GM12891 (cell line): Measurements from ENCODE around the gene CGB2.

Experiments used
- DNase-seq: peaks from one replicate; pipeline ENCODE4 v3.0.0; 2011; ENCODE audit warnings: low spot score; ENCODE audit not compliant: insufficient read length
- FAIRE-seq: peaks from 2 replicates; lab custom pipeline; 2011; peaks lifted over from hg19 to GRCh38; lab: Jason Lieb, UNC
- PAX5 ChIP-seq: IDR thresholded peaks from 2 replicates; pipeline ENCODE4 v1.6.1; 2011; ENCODE audit warnings: low read length, moderate library complexity, mild to moderate bottlenecking; ENCODE audit not compliant: insufficient read depth, severe bottlenecking
- POLR2A ChIP-seq: IDR thresholded peaks from 2 replicates; pipeline ENCODE4 v1.6.1; 2011; ENCODE audit warnings: low read depth, low read length, control low read depth
- POLR2AphosphoS5 ChIP-seq: IDR thresholded peaks from 2 replicates; pipeline ENCODE4 v1.6.1; 2011; ENCODE audit warnings: low read depth, low read length, control low read depth
- POU2F2 ChIP-seq: IDR thresholded peaks from 2 replicates; pipeline ENCODE4 v1.6.1; 2011; ENCODE audit warnings: low read depth, mild to moderate bottlenecking, control low read depth, low read length, moderate library complexity
- SPI1 ChIP-seq: IDR thresholded peaks from 2 replicates; pipeline ENCODE4 v1.6.1; 2011; ENCODE audit warnings: low read depth, low read length, control low read depth
- TAF1 ChIP-seq: IDR thresholded peaks from 2 replicates; pipeline ENCODE4 v1.6.1; 2011; ENCODE audit warnings: low read depth, low read length, control low read depth

CGB2 gene

DNA sequence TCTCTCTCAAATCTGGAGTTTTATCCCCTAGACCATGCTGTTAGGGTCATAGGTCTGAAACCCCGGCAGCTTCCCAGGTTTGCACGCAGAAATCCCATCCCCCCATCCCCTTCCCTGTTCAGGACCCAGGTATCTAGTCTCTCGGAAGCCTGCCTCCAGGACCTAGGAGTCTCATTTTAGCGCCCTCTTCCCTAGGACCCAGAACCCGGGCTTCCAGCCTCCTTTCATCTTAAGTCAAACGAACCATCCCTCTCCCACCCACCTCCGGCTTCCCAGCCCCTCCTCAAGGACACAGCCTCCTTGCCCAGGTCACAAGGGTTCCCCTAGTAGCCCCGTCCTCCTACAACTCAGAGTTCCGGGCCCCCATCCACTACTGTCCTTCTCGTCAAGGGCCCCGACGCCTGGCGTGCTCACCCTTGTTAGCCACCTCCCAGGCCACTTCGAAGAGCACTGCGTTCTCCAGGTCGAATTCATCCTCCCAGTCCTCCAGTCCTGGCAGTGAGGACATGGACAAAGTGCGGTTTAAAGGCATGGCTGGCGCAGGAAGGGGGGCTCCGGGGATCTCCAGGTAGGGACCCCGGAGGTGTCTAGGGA, 39.0 kb upstream of the CGB2 start:
- DNase-seq (no peak), FAIRE-seq (no peak)
- TF ChIP-seq PAX5 = no peak
- TF ChIP-seq POLR2AphosphoS5 = no peak
- no peak for TF ChIP-seq POLR2A
- no peak for TF ChIP-seq POU2F2
- no peak for TF ChIP-seq TAF1
- no peak for TF ChIP-seq SPI1

DNA sequence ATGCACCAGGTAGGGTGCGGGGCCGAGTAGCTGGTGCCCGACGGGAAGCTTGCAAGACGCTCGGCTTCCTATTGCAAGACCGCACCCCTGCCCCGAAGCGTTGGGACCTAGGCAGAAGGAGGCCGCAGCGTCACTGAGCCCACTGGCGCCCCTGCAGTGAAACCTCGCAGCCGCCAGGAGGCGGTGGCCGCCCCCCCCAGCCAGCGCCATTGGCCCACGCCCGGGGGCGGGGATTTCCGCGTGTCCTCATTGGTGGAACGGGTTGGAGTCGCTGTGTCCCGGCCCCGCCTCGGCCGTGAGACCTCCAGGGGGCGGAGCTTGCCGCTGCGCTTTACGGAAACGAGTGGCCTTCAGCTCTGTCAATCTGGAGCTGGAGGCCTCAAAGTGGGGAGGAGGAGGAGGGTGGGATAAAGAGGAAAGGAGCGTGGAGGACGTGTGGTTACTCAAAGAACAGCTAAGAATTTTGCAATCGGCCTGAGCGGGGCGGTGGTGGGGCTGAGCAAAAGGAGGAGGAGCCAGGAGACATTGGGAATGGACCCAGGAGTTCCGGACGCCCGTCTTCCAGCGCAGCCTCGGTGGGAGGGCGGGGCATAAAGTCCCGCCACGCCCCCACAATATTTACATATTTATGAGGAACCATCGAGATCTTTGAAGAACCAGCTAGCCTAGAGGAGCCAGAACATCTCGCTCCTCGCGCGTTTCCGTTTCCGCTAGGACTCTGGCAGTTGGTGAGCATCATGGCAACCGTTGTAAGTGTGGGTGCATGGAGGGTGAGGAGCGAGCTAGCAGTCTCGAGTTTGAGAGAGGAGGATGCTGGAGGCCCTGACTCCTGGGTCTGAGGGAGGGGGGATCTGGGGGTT, 38.3 kb upstream of the CGB2 start, which contains the start of the genes GYS1 and RUVBL2:
Gene GYS1 (minus strand): TSS at position 135 of the 860 bp plus-strand sequence. CDS start 197 bp downstream, outside the sequence.
Gene RUVBL2 (plus strand): TSS at position 713 of the 860 bp plus-strand sequence. CDS start 25 bp downstream, at position 738.
- TF ChIP-seq POLR2AphosphoS5 (peak; percentile 95), POLR2A (peak; percentile 94), TAF1 (peak; percentile 93), PAX5 (no peak), SPI1 (no peak; the same call in 1 of the 2 replicates), POU2F2 (peak; percentile 97)
- peak; percentile 98 for DNase-seq
- peak; percentile 99 for FAIRE-seq

DNA sequence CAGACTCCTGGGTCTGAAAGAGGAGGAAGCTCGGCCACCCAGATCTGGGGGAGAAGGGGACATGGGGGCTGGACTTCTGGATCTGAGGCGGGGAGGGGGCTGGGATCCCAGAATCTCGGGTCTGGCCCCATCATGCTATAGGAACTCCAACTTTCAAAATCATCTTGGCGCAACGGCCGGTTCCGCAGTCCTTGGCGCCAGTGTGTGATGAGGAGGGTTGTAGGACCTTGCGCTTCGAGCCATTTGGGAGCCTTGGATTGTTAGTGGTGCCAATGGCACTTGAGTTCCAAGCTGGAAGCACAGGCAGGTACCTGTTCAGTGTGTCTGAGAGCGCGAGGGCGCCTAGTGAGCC, 37.7 kb upstream of the CGB2 start:
- TF ChIP-seq SPI1 = no peak
- no peak for TF ChIP-seq PAX5
- TF ChIP-seq POU2F2 = no peak
- TF ChIP-seq POLR2A = no peak
- no peak for TF ChIP-seq POLR2AphosphoS5
- FAIRE-seq (no peak), DNase-seq (no peak)

DNA sequence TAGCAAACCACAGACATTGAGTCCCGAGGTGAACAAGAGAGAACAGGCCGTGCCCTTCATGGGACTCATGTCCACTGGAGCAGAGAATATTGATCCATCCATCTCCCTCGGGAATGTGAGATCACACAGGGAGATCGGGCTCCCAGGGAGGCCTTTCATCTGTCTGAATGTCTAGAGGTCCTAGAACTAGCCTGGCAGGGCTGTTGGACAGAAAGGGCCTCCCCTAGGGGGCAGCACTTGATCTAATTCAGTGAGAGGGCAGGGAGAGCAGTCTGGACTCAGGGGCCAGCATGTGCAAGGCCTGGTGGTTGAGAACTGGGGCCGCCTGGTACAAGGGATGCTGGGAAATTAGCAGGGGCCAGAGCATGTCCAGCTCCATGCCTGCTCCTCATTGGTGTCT, 33.7 kb upstream of the CGB2 start:
- TF ChIP-seq SPI1 (no peak), POLR2AphosphoS5 (no peak)
- no peak for FAIRE-seq
- DNase-seq = no peak

DNA sequence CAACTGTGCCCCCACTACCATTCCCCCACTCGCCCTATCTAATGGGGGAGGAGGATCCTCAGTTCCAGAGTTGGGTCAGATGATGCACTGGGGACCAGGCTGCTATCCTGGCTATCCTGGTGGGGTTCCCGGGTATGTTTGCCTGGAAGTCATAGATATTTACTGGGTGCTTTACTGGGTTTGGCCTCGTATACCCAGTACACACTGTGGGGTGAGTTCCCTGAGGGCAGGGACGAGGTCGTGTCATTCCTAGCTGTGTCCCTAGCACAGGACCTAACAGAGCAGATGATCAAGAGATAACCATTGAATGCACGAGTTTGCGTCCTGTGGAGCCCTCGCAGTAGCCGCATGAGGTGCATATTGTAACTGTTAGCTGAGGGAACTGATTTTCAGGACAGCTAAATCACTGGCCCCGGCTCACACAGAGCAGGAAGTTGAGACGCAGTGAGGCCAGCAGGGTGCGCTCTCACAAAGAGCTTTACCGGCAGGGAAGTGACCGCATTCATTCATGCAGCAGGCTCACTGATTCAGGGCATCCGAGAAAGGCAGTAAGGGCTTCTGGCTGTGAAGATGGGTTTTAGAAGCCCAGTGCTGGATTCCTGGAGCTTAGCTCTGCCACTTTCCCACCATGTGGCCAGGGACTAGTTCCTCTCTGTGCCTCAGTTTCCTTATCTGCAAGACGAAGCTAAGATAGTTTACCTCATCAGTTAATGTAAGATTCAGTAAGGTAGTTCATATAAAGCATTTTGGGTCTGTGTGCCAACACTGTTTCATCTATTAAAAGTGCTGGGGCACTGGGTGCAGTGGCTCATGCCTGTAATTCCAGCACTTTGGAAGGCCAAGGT, 32.0 kb upstream of the CGB2 start:
- no peak for DNase-seq
- FAIRE-seq = no peak
- TF ChIP-seq PAX5 (no peak), TAF1 (no peak), POLR2AphosphoS5 (no peak), SPI1 (0 out of 2 replicates have a peak, but pooled peaks have one; percentile 8), POU2F2 (no peak), POLR2A (no peak)

DNA sequence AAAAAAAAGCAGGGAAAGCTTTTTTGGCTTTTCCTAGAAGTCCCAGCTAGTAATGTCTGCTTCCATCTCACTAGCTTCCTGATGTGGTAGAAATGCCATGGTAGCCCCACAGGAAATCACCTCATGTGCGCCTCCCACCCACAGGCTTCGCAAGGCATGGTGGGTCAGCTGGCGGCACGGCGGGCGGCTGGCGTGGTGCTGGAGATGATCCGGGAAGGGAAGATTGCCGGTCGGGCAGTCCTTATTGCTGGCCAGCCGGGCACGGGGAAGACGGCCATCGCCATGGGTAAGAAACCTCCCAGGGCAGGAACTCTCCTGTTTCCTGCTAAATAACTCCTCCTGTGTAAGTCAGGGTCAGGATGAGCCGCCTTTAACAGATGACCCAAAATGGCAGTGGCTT, 27.6 kb upstream of the CGB2 start:
- TF ChIP-seq PAX5 (no peak), SPI1 (no peak), POLR2A (no peak), POLR2AphosphoS5 (no peak), POU2F2 (no peak)
- FAIRE-seq (no peak), DNase-seq (no peak)

DNA sequence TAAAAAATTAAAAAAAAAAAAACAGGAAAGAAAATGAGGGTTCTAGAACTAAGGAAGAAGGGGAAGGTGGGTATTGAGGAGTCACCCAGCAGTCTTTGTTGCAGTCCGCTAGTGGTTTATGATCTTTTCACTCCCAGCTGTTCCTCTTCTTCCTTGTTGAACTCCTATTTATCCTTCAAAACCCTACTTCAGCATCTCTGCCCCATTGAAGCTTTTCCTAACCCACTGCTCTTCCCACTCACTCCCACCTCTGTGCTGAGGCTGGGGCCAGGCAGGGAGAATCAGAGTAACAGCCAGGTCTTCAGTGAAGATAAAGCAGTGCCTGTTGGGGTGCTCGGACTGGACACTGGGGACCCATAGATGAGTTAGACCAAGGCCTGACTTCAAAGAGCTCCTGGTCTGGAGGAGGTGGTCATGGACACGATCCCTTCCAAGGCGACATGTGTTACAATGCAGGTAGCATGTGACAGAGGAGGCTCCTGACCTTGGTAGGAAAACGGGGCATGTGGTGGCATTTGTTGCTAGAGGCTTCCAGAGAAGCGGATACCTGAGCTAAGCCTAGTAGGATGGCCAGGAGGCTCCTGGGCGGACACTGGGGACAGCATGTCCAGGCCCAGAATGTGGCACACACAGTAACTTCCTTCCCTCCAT, 26.6 kb upstream of the CGB2 start:
- DNase-seq (no peak), FAIRE-seq (no peak)
- TF ChIP-seq POLR2A (no peak), PAX5 (no peak), POLR2AphosphoS5 (no peak), SPI1 (no peak), POU2F2 (no peak), TAF1 (no peak)

DNA sequence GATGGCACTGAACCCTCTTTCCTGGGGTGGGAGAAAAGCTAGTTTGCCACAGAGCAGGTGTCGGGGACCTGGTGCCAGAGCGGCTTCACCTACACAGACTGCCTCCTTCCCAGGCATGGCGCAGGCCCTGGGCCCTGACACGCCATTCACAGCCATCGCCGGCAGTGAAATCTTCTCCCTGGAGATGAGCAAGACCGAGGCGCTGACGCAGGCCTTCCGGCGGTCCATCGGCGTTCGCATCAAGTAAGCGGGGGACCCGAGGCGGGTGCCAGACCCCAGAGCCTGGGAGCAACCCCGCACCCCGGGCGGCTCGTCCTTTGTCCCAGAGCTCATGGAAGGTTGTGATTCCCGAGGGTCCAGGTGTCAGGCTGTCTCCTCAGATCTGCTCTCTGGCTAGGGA, 24.8 kb upstream of the CGB2 start:
- no peak for FAIRE-seq
- no peak for DNase-seq
- no peak for TF ChIP-seq SPI1
- TF ChIP-seq POLR2AphosphoS5 = no peak
- no peak for TF ChIP-seq TAF1
- no peak for TF ChIP-seq POU2F2
- no peak for TF ChIP-seq PAX5
- TF ChIP-seq POLR2A = no peak

DNA sequence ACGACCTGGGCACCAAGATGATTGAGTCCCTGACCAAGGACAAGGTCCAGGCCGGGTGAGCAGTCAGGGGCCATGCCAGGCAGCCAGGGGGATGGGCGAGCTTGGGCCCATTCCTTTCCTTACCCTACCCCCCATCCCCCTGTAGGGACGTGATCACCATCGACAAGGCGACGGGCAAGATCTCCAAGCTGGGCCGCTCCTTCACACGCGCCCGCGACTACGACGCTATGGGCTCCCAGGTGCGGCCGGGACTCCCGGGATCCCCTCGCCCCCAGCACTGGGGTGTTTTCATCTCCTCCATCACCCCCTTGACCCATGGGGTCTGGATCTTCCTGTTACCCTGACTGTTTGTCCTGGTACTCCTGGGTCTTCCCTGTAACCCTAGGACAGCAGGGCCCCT, 21.9 kb upstream of the CGB2 start:
- TF ChIP-seq POU2F2 (no peak), SPI1 (no peak), POLR2A (no peak), POLR2AphosphoS5 (no peak)
- FAIRE-seq = no peak
- DNase-seq = no peak
